HL-60/S4 treated with retinoic acid at 250 ng/mL for 4 days and 3 days (cell line): ENCODE data around the gene RPS3.

Experiments used
- in situ Hi-C: fragments of 300-500 bp; cut with MboI; formaldehyde crosslinking; loops from 2 replicates; pipeline ENCODE4 v1.7.0; 2022; ENCODE audit warnings: low sequenced_read_pairs

RPS3 gene

DNA sequence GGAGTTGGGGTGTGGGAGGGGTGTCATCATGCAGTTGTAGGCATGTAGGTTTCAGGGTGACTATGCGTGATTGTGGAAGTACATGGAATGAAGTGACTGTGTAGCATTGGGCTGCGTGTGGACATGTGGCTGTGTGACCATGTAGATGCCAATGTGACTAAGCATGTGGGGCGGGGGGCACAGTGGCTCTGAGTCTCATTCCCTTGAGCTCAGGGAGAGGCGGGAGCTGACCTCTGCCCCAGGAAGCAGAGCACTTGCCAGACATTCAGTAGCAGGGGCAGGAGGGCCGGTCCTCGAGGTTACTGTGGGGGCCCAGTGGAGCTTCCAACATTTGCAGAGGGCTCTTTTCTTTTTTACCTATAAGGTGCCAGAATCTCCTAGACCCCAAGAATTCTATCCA lies 34.1 kb downstream of the RPS3 start:
- in situ Hi-C loops = no loop called here

DNA sequence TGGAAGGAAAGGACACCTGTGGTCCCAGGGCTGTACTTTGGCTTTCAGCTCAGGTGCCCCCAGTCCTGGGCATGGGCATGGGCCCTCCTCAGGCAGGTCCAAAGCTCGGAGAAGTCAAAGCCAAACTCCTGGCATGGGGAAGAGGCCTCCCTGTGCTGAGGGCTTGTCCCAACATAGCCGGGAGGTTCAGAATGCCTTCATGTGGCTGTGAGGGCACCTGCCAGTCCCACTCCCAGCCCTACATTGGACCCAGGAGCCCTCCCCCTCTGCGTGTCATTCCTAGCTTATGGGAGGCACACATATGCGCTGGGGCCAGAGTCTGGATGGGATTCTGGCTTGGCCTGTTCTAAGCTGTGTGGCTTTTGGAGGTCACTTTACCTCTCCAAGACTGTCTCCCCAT lies 34.7 kb downstream of the RPS3 start:
- in situ Hi-C loops = no loop called here

DNA sequence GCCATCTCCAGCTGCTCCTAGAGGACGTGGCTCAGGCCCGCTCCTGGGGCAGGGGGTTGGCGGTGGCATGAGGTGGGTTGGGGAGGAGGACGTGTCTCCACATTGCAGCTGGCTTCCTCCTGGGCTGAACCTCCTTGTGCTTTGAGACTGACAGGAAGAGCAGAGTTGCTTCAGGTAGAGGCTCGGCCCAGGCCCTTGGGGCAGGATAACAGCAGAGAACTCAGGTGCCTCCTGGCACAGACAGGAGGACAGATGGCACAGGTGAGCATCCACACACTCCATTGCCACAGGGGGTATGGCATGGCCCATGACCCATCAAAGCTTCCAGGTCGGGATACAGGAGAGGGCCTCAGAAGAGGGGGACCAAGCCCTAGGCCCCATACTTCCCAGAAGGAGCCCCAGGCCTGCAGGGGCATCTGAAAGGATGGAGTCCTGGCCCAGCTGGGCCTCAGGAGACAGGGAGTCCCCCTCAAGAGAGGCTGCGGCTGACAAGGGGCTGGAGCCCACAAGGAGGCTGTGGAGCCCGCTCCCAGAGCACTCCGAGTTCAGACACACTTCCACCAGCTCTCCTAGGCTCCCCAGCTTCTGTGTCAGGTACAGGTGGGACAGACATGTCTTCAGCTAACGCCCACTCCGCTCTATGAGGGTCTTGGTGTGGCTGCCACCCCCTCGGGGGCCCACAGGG lies 35.7 kb downstream of the RPS3 start:
- in situ Hi-C loops = no loop called here

DNA sequence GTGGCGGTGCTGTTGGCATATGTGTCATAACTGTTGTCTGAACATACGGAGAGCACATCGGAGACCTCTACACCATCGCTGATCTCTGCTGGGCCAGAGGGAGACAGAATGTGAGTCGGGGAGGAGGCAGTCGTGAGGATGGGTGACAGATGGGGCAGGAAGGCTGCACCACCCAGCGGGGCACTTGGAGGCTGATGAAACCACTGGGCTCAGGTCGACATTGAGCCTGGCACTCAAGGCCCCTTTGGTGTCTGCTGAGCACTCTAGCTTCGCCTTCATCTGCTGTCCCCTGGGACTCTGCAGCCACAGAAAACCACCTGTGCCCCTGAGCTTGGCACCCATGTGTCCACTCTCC lies 36.2 kb downstream of the RPS3 start:
- in situ Hi-C loops = no loop called here

DNA sequence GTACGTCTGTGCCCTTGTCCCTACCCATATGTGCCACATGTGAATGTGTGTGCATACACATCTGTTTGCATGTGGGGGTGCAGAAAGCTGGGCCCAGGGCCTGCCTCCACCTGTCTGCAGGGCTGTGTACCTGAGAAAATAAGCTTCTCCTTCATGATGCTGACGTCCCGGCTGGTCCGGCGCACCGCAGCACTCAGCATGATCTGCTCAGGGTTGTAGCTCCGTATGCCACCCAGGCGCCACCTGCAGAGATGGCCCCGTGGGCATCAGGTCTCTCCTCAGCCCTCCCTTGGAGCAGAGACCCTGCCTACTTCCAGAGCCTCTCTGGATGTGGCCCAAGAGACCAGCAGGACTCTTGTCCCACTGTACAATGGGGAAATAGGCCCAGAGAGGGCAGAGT lies 37.5 kb downstream of the RPS3 start:
- in situ Hi-C loops = no loop called here

DNA sequence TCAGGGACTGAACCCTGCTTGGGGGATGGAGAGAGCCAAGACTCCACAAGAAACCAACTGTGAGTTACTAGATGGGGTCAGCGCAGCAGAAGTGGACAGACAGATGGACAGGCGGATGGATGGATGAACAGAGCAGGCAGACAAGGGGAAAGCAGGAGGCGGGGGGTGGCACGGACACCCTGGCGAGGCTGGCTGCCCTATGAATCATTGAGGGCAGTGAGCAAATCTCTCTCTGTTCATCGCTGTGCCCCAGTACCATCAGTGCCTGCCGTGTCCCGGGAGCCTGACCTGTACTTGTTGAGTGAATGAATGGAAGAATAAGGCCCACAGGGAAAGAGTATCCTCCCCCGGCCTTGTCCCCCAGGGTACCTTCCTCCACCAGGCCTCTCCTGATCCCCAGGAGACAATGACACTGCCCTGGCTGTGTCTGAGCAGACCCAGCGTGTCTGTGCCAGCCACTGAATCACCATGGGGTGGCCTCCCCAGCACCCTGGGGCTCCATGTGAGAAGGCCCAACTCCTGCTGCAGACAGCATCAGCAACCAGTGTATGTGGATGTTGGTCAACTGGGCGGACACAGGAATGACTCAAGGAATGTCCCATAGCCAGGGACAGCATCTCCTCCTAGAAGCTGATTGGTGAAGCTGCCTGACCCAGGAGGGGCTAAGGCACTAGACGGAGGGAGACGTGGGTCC lies 38.8 kb downstream of the RPS3 start:
- in situ Hi-C loops = no loop called here

DNA sequence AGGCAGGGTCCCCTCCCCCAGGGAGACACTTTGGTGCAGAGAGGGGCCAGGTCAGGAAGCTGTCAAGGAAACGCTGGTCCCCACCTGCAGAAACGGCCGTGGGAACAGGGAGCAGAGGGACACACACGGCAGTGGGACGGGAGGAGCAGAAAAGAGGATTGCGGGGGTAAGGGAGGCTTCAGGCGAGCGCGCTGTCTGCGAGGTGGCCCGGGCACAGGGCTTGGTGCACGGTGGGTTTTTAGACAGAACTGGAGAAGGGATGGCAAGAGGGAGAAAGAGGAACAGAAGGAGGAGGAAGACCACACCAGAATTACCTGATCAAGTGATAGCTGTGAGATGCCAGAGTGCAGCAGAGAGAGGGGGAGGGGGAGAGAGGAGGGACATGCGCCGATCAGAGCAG lies 39.7 kb downstream of the RPS3 start:
- in situ Hi-C loops = no loop called here

DNA sequence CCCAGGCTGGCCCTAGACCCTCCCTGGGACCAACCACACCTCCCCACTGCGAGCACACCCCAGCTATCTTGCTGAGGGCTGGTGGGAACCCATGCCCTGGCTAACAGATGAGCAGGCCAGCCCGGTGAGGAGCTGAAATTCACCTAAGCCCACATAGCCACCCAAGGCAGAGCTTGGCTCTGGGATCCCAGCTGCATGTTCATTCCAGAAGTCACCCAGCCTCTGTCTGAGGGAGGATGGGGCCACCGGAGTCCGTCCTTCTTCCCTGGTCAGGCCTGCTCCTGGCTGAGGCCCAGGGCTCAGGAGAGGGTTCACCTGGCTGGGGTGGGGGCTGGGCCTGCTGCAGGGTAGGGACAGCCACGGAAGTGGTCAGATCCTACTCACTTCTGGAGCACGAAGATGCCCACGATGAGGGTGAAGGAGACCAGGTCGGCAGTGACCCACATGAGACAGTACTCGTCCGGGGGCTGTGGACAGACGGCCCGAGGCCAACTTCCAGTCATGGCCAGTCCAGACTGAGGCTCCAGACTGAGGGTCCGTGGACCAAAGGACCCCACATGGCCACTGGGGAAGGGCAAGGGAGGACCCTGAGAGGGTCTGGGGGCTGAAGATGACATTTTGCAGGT lies 40.3 kb downstream of the RPS3 start:
- in situ Hi-C loops = no loop called here

DNA sequence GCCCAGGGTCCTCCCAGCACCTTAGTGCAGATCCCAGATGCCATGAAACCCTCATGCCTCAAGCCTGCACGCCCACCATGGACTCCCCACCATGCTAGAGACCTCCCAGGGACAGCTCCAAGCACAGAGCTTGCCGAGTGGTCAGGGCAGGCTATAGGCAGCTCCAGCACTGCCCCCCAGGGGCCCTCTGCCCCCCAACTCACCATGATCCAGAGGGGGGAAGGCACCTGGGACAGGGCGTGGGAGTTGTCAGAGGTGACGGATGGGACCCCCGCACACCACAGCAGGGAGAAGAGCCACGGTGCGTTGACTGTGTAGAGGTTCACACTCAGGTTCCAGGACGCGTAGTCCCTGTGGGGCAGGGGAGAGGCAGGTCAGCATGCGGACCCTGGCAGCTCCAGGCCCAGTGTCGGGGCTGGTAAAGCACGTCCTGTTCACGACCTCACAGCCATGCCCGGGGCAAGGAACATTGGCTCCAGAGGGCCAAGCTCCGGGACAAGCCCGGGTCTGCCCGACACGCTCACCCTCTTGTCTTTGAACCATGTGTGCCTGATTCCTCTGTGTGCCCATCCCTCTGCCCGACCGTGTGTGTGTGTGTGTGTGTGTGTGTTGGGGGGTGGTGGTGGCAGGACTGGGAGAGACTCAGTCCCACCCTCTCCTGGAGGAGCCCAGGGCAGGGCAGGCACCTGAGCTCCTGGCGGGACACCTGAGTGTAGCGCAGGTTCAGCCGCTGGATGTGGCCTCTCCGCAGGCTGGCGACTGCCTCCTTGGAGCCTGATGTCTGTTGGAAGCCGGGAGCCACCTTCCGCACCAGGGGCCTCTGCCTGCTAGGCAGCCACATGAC lies 41.9 kb downstream of the RPS3 start:
- in situ Hi-C loops = no loop called here

DNA sequence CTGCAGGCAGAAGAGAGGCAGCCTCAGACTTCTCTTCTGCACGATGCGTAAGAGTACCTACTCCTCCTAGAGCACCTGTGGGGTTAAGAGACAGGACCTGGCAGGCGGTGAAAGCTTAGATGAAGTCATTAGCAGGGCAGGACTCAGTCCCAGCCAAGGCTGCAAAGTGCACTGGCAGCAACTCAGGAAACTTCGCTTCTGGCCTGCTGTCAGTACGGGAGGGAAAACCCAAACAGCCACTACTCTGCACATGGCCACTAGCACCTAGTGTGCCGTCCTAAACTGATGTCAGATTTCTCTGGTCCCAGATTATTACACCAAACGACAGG lies 42.5 kb downstream of the RPS3 start:
- in situ Hi-C loops = no loop called here

DNA sequence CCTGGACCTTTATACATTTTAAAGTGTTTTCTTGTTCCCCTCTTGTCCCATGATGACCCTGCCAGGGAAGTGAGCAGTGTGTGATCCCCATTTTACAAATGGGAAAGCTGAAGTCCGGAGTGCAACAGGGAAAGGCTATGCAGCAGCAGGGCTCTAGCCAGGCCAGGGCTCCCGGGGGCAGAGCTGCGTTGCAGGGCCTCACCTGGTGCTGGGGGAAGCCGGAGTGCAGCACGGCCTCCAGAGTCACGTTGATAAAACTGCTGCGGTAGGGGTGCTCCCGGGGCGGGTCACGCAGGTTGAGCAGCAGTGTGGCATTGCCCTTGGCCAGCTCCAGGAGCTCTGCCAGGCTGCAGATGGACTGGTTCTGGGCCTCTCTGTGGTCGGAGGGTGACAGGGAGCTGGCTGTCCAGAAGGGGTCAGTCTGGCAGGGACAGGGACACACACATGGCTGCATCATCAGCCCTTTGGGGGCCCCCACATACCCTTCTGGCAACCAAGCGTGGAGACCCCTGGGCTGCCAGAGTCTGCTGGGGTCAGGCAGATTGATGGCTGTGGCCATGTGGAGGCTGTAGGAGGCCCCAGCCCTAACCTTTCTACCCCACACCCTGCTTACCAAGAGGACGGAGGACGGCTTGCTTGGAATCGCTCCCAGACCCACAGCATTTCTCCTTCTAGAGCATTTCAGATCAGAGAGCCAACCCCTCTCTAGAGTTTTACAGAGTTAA lies 43.0 kb downstream of the RPS3 start:
- in situ Hi-C loops = no loop called here

DNA sequence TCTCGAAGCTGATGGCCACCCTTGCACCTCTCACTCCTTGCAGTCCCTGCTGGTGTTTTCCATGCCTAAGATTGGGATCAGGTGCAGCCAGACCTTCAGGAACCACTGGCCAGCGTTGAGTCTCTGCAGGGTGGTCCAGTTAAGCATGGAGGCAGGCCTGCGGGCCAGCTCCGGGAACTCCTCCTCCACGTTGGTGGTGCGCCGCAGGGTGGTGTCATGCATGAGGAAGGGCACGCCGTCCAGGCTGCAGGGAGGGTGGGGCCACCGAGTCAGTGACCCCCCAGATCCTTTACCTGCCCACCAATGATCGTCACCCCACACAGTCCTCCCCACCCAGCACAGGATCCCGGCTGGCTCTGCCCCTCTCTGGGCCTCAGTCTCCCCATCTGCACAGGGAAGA lies 43.7 kb downstream of the RPS3 start:
- in situ Hi-C loops = no loop called here

DNA sequence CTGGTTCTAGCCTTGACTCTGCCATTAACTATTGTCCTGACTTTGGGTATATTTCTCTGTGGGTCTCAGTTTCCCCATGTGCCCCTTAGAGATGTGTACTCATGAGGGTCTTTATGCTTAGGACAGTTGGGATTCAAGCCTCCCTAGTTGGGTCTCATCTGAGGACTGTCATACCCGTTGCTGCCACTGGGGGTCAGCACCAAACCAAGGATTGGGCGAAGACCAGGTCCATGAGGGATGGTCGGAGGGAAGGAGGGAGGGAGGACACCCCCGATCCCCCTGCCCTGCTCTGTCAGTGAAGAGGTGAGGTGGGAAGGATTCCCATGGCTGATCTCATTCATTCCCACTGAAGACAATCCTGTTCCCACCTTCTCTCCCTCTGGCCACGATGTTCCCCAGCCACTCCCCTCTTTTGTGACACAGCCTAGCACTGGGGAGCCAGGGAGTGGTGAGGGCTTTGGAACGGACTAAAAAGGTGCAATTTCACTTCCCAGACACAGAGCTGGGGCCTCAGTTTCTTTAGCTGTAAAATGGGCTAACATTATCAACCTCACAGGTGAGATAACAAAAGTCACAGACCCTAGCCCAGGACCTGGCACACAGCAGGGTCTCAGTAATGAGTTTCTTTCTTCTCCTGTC lies 46.1 kb downstream of the RPS3 start:
- in situ Hi-C loops = loop anchor here (5.0 kb wide), 1 partner anchor 87 kb away; no protein-coding TSS in a partner anchor

DNA sequence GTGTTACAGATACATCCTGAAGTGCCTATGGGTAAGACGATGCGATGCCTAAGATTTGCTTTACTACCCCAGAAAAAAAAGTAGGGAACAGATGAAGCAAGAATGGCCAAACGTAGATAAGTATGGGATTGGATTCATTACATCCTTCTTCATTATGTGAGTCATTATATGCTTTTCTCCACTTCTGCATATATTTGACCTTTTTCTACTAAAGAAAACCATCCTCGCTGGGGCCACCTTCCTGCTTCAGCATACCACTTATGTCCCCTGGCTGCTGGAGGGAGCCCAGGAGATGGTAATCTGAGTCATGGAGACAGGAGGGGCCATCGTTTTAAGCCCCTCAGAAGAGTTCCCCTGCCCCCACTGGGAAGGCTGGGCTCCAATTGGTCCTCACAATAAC lies 48.1 kb downstream of the RPS3 start:
- in situ Hi-C loops = loop anchor here (5.0 kb wide), 1 partner anchor 85 kb away; no protein-coding TSS in a partner anchor

DNA sequence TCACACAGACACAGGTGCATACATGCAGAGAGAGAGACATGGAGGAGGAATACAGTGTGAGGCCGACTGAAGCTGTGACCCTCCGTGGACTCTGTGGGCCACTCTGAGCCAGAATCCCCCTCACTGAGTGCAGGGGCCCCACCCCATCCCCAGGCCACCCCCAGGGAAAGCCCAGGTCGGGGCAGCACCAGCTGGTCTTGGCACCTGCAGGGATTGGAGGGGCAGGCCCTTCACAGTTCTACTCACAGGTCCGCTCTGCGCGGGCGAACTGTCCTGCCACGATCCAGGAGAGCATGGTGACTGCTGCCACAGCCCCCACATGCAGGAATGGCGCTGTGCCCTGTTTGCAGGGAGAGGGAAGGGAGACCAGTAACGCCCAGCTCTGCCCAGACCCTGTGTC lies 50.0 kb downstream of the RPS3 start:
- in situ Hi-C loops = loop anchor here (5.0 kb wide), 1 partner anchor 83 kb away; no protein-coding TSS in a partner anchor

DNA sequence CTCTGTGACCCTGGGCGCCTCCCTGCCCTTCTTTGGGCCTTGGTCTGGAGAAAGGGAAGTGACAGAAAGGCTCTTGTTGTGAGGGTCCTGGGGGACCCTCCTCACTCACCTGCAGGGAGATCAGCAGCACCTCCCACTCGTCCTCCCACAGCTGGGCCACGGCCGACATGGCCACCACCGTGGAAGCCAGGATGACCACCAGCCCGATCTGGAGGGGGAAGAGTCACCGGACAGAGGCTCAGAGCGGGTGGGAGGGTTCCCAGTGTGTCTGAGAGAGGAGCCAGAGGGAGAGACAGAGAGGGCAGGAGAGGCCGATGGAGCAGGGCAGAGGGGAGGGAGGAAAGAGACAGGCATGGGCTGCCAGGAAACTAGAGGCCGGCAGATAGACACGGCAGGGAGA lies 50.5 kb downstream of the RPS3 start:
- in situ Hi-C loops = loop anchor here (5.0 kb wide), 1 partner anchor 83 kb away; no protein-coding TSS in a partner anchor

DNA sequence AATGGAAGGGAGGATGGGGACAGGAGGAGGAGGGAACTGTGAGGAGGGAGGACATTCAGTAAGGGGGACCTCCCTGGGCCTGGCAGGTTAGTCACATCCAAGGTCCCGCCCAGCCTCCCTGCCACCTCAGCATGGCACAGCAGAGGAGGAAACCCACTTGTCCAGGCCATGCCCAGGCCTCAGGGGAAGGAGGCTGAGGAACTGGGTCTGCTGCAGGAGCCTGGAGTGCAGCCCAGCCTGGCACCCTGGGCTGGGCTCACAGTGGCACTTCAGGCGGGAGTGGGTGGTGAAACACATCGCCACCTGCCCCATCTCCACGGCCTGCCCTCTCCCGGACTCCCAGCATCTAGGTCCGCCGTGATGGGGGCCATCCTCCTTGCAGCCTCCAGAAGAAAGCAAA lies 50.9 kb downstream of the RPS3 start:
- in situ Hi-C loops = no loop called here

DNA sequence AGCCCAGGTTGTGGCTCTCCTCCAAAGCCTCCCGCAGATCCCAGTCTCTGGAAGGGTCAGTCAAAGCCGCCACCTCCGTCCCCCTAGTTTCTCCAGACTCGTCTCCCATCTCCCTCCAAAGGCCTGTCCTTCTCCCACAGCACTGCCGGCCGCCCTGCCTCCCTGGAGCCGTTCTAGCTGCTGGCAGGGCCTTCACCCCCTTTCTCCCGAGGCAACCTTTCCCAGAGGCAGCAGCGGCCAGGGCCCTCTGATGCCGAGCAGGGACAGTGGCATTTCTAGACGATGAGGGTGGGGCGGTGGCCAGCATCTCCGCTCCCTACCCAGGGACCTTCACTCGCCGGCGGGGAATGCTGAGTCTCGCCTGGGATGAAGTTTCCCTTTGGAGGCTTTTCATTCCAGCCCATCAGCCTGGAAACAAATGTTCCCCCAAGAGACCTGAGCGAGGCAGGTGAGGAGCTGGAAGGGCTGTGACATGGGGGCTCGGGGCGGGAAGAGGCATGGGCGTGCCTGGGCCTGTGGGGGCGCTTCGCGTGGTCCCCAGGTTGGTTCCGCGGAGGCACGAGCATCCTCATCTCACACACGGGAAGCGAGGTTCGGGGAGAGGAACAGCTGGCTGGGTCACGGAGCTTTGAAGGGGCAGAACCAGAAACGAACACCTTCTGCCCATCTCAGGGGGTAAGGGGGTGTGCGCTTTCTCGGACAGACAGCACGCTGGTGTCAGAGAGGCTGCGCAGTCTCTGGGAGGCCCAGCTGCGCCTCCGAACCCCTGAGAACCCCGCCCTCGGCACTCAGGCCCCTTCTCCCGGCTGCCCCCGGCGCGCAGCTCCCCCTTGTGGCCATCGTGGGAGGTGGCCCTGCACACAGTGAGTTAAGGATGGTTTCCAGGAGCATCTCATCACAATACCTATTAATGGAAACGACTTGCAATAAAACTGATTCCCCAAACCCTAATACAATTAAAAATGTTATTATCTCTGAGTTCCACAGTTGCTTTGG lies 51.8 kb downstream of the RPS3 start:
- in situ Hi-C loops = no loop called here
